GM12878 (cell line): ENCODE data around the gene LPIN1. TPM values are rescaled to one million over a fixed set of nuclear protein-coding genes. Genes with fewer than 3 reads are reported as not detected.

Experiments
- ATAC-seq: fragments of 200-7000 bp; cut with Tn5 transposase; 3 replicates; pipeline ENCODE4 v1.9.1; 2020; ENCODE audit warnings: mild to moderate bottlenecking, moderate library complexity
- BruUV-seq: library from RNA; stranded (reverse); fragments of 400-500 nt; replicated peaks from 2 replicates; lab custom pipeline; 2021; lab: Mats Ljungman, UMichigan
- CTCF ChIA-PET: fragments of 300-600 bp; sonication (Branson Sonifier 250); formaldehyde crosslinking; extraction: SDS; loops from one replicate; lab custom pipeline; 2021; ENCODE audit warnings: inconsistent platforms; lab: Yijun Ruan, JAX
- POLR2A ChIA-PET: fragments of 350-600 bp; formaldehyde crosslinking; extraction: SDS; loops from one replicate; lab custom pipeline; 2021; ENCODE audit warnings: inconsistent platforms; lab: Charles Lee
- RAD21 ChIA-PET: fragments of 300-600 bp; sonication (Branson Sonifier 250); formaldehyde crosslinking; loops from one replicate; lab custom pipeline; 2023; ENCODE audit warnings: antibody characterized with exemption; ENCODE audit not compliant: unreplicated experiment; lab: Charles Lee
- SMC1A ChIA-PET: fragments of 300-600 bp; sonication (Branson Sonifier 250); formaldehyde crosslinking; loops from one replicate; lab custom pipeline; 2023; ENCODE audit not compliant: unreplicated experiment, uncharacterized antibody; lab: Charles Lee
- DNase-seq: peaks from one replicate; pipeline ENCODE4 v3.0.0-alpha.2; 2011; ENCODE audit warnings: low read depth, low spot score
- FAIRE-seq: peaks from 3 replicates; lab custom pipeline; 2011; peaks lifted over from hg19 to GRCh38; lab: Jason Lieb, UNC
- H2AFZ ChIP-seq: 2 replicates; pipeline ENCODE4 v1.6.0; 2011; ENCODE audit warnings: low read depth, low read length, control low read depth; ENCODE audit not compliant: control insufficient read depth
- H3K27ac ChIP-seq: 2 replicates; pipeline ENCODE4 v1.5.1; 2011; ENCODE audit warnings: control low read depth; ENCODE audit not compliant: control insufficient read depth, insufficient read depth
- H3K27me3 ChIP-seq, 2 experiments: replicated peaks in 1 of 2; 2 replicates each; pipeline versions ENCODE4 v1.6.0 to v1.6.1; 2011; ENCODE audit warnings: low read length in 1 of 2; ENCODE audit not compliant: control insufficient read depth in 2 of 2, insufficient read depth in 2 of 2
- H3K36me3 ChIP-seq, 2 experiments: 2 replicates each; pipeline ENCODE4 v1.5.1; 2011; ENCODE audit warnings: low read length in 1 of 2; ENCODE audit not compliant: control insufficient read depth in 2 of 2, insufficient read depth in 2 of 2
- H3K4me1 ChIP-seq: 2 replicates; pipeline ENCODE4 v1.6.1; 2011; ENCODE audit warnings: mild to moderate bottlenecking, low read length, moderate library complexity, mixed read lengths; ENCODE audit not compliant: control insufficient read depth, insufficient read depth
- H3K4me2 ChIP-seq: 2 replicates; pipeline ENCODE4 v1.6.0; 2011; ENCODE audit warnings: control low read depth; ENCODE audit not compliant: control insufficient read depth, insufficient read depth
- H3K4me3 ChIP-seq: fragments of 200-600 bp; sonication (generic); 2 replicates; pipeline ENCODE4 v1.5.1; 2016
- H3K79me2 ChIP-seq: 2 replicates; pipeline ENCODE4 v1.6.0; 2011; ENCODE audit warnings: low read length; ENCODE audit not compliant: control insufficient read depth, insufficient read depth
- H3K9ac ChIP-seq: 2 replicates; pipeline ENCODE4 v1.8.0; 2011; ENCODE audit warnings: low read length, control low read depth, mixed read lengths; ENCODE audit not compliant: control insufficient read depth, insufficient read depth
- H3K9me3 ChIP-seq: replicated peaks from 3 replicates; pipeline ENCODE4 v1.5.1; 2011; ENCODE audit warnings: mild to moderate bottlenecking, low read length; ENCODE audit not compliant: control insufficient read depth, insufficient read depth
- H4K20me1 ChIP-seq: 2 replicates; pipeline ENCODE4 v1.6.0; 2011; ENCODE audit not compliant: control insufficient read depth, insufficient read depth
- CTCF ChIP-seq, 3 experiments: IDR thresholded peaks in 2 of 3; conservative IDR thresholded peaks in 1 of 3; 2 replicates each; pipeline ENCODE4 v1.5.1; 2011; ENCODE audit warnings: low read depth in 3 of 3, low read length in 3 of 3, mild to moderate bottlenecking in 3 of 3, control low read depth in 2 of 3, moderate library complexity in 2 of 3, inconsistent platforms in 1 of 3, mixed read lengths in 1 of 3; ENCODE audit not compliant: control insufficient read depth in 2 of 3, insufficient read depth in 1 of 3; ENCODE audit errors: extremely low read depth in 1 of 3
- E4F1 ChIP-seq: fragments of 450-650 bp; IDR thresholded peaks from 2 replicates; pipeline ENCODE4 v1.6.1; 2018; ENCODE audit warnings: borderline replicate concordance, mild to moderate bottlenecking; ENCODE audit not compliant: partially characterized antibody
- HDAC2 ChIP-seq: fragments of 200-600 bp; sonication (generic); IDR thresholded peaks from 2 replicates; pipeline ENCODE4 v1.6.1; 2017
- KDM1A ChIP-seq: fragments of 200-600 bp; sonication (generic); IDR thresholded peaks from 2 replicates; pipeline ENCODE4 v1.6.1; 2016; ENCODE audit warnings: borderline replicate concordance
- MAX ChIP-seq: IDR thresholded peaks from 2 replicates; pipeline ENCODE4 v1.6.1; 2012; ENCODE audit warnings: low read depth, low read length, improper control_type of control experiment
- MTA3 ChIP-seq: IDR thresholded peaks from 2 replicates; pipeline ENCODE4 v1.6.1; 2012; ENCODE audit warnings: low read length, inconsistent platforms, borderline replicate concordance
- NFYA ChIP-seq: IDR thresholded peaks from 2 replicates; pipeline ENCODE4 v1.6.1; 2011; ENCODE audit warnings: low read depth, mild to moderate bottlenecking, low read length, improper control_type of control experiment, borderline replicate concordance
- POLR2A ChIP-seq: IDR thresholded peaks from 2 replicates; pipeline ENCODE4 v1.6.1; 2011; ENCODE audit warnings: low read depth, mild to moderate bottlenecking, low read length
- RCOR1 ChIP-seq: conservative IDR thresholded peaks from 2 replicates; pipeline ENCODE4 v1.6.1; 2012; ENCODE audit warnings: low read depth, low read length, improper control_type of control experiment
- SPI1 ChIP-seq: IDR thresholded peaks from 2 replicates; pipeline ENCODE4 v1.6.1; 2011; ENCODE audit warnings: low read depth, mild to moderate bottlenecking, low read length, moderate library complexity, borderline replicate concordance; ENCODE audit not compliant: insufficient read depth
- SREBF1 ChIP-seq: IDR thresholded peaks from 2 replicates; pipeline ENCODE4 v1.6.1; 2012; ENCODE audit warnings: mild to moderate bottlenecking, low read length
- SUPT20H ChIP-seq: IDR thresholded peaks from 2 replicates; pipeline ENCODE4 v1.6.1; 2011; ENCODE audit warnings: low read depth, mild to moderate bottlenecking, low read length, moderate library complexity, borderline replicate concordance; ENCODE audit not compliant: control insufficient read depth
- USF1 ChIP-seq: IDR thresholded peaks from 2 replicates; pipeline ENCODE4 v1.6.1; 2011; ENCODE audit warnings: borderline replicate concordance, low read depth, mild to moderate bottlenecking, moderate library complexity, mixed read lengths, low read length; ENCODE audit not compliant: insufficient read depth; ENCODE audit errors: extremely low read length
- YY1 ChIP-seq: IDR thresholded peaks from 2 replicates; pipeline ENCODE4 v1.6.1; 2011; ENCODE audit warnings: low read depth, mild to moderate bottlenecking, low read length
- ZNF207 ChIP-seq: fragments of 450-650 bp; IDR thresholded peaks from 2 replicates; pipeline ENCODE4 v1.6.1; 2014; ENCODE audit warnings: antibody characterized with exemption, mild to moderate bottlenecking, borderline replicate concordance
- WGBS: methylation state at CpG from one replicate; pipeline ENCODE4 v1.1.6; 2016; ENCODE audit warnings: low lambda C conversion rate; ENCODE audit not compliant: insufficient replicate concordance, insufficient coverage; ENCODE audit errors: missing lambda C conversion rate; 5-methylcytosine and 5-hydroxymethylcytosine counted together
- in situ Hi-C: fragments of 300-500 bp; cut with MboI; formaldehyde crosslinking; loops from 9 replicates; pipeline ENCODE4 v1.14.3; 2018; ENCODE audit warnings: mixed read lengths
- intact Hi-C: fragments of 100-400 bp; cut with micrococcal nuclease; formaldehyde crosslinking; loops from one replicate; pipeline ENCODE4 v1.14.2; 2022; ENCODE audit not compliant: unreplicated experiment
- polyA plus RNA-seq, 11 experiments: library from polyadenylated mRNA; depleted of rRNA in 4 of 11; unstranded in 6 of 11; stranded (reverse) in 5 of 11; fragments of >200 nt; fragmentation: Nextera tagmentation in 4 of 11; fragmentation: Illumina TruSeq in 1 of 11; extraction: Ambion mirVana in 4 of 11; extraction: Trizol in 1 of 11; gene quantifications; 1 replicate in 1 of 11; 2 replicates in 10 of 11; pipeline versions ENCODE4 v1.2.1 to v1.2.3, GENCODE V29; 2011 to 2016; ENCODE audit warnings: inconsistent platforms in 2 of 11, missing spikeins in 2 of 11, low read depth in 1 of 11
- total RNA-seq, 4 experiments: library from RNA; depleted of rRNA in 3 of 4; stranded (reverse); fragments of >200 nt in 3 of 4; fragmentation: Illumina TruSeq in 1 of 4; extraction: Trizol in 1 of 4; gene quantifications; 2 replicates each; pipeline versions ENCODE4 v1.2.1 to v1.2.3, GENCODE V29; 2013 to 2021

The LPIN1 gene
- total and polyA plus RNA-seq, 10 of the 15 experiments (the other 5 are each of a cell fraction or from before 2014, with no cell fraction given) = 18.8 to 82.5 (median 50.3) TPM

- Histone ChIP-seq H3K9me3 (no peaks in the 10 kb centered on the region), H3K79me2 (no peaks in the 10 kb centered on the region)
- TF ChIP-seq SUPT20H = no peak
- TF ChIP-seq MTA3 = no peak
- TF ChIP-seq HDAC2 = no peak
- no peak for TF ChIP-seq RCOR1
- no peak for TF ChIP-seq NFYA
- TF ChIP-seq SPI1 = no peak
- TF ChIP-seq YY1 = no peak
- TF ChIP-seq E4F1 = no peak
- no peak for TF ChIP-seq CTCF (IDR thresholded peaks at IDR 0.05 in 2 of 3, conservative IDR thresholded peaks at IDR 0.05 in 1 of 3; ENCODE audit: control insufficient read depth in 2 of 3, extremely low read depth in 1 of 3, insufficient read depth in 1 of 3, low read depth in 3 of 3, low read length in 3 of 3)
- TF ChIP-seq MAX = no peak
- no peak for TF ChIP-seq KDM1A
- no peak for TF ChIP-seq USF1
- no peak for TF ChIP-seq SREBF1
- no peak for TF ChIP-seq ZNF207
- no peak for TF ChIP-seq POLR2A
- TF ChIP-seq, all 136 proteins: peak for 0
- no peak overlapping the region for H2AFZ ChIP-seq
- no peak for FAIRE-seq
- BruUV-seq = no TSS peak
- no peak overlapping the region for H3K4me2 ChIP-seq
- in situ Hi-C loops = no loop called here
- intact Hi-C loops = loop anchor here (2.0 to 10.0 kb wide), 3 partner anchors 29 to 313 kb away; partner anchors contain the start of gene E2F6
- RAD21 ChIA-PET = interaction anchor here (0.7 to 9.9 kb wide), 8 partner anchors 19 to 81 kb away, joined by 3 to 132 read pairs (median 4); no protein-coding TSS in a partner anchor
- DNase-seq = no peak
- H3K27ac ChIP-seq = no peak overlapping the region
- CTCF ChIA-PET = interaction anchor here (0.9 to 10.9 kb wide), 5 partner anchors 9 to 97 kb away, joined by 3 to 684 read pairs (median 3); partner anchors contain the start of gene LPIN1
- H3K36me3 ChIP-seq = peaks cover 23 to 25% of the 10 kb centered on the region in 2 experiments
- no peaks in the 10 kb centered on the region for H3K27me3 ChIP-seq
- ATAC-seq = no peak
- H4K20me1 ChIP-seq = peaks cover 3% of the 10 kb centered on the region; the same call in 1 of the 2 replicates
- POLR2A ChIA-PET = interaction anchor here (0.5 to 3.3 kb wide), 3 partner anchors 28 to 44 kb away, joined by 3 to 13 read pairs (median 4); no protein-coding TSS in a partner anchor
- SMC1A ChIA-PET = interaction anchor here (0.7 to 10.8 kb wide), 5 partner anchors 13 to 97 kb away, joined by 3 to 222 read pairs (median 71); partner anchors contain the start of gene LPIN1
- WGBS = 80% methylated on average over 13 of the region's 13 CpGs
- H3K4me3 ChIP-seq = no peak overlapping the region
- H3K4me1 ChIP-seq = peaks cover 7% of the 10 kb centered on the region
- no peak overlapping the region for H3K9ac ChIP-seq
These were observed 31.5 kb downstream of the LPIN1 start for GRCh38 chr2:11777886-11778415.
